K562 (cell line): ENCODE results near the gene ADAM10.

Experiments used
- ARHGAP35 ChIP-seq: fragments of 450-650 bp; IDR thresholded peaks from 2 replicates; pipeline ENCODE4 v1.6.1; 2018; ENCODE audit not compliant: partially characterized antibody
- CEBPB ChIP-seq: fragments of 450-650 bp; IDR thresholded peaks from 2 replicates; pipeline ENCODE4 v1.6.1; 2016; ENCODE audit warnings: missing genetic modification characterization, missing compliant biosample characterization
- DPF2 ChIP-seq: fragments of 450-650 bp; IDR thresholded peaks from 2 replicates; pipeline ENCODE4 v1.6.1; 2016
- TEAD2 ChIP-seq: fragments of 450-650 bp; IDR thresholded peaks from 2 replicates; pipeline ENCODE4 v1.6.1; 2016; ENCODE audit warnings: missing genetic modification characterization, control low read depth, missing compliant biosample characterization
- XRCC5 ChIP-seq: fragments of 200-400 bp; formaldehyde crosslinking; IDR thresholded peaks from 2 replicates; pipeline ENCODE4 v1.6.1; 2017; ENCODE audit warnings: low read depth, mild to moderate bottlenecking, low read length
- ZFPM2 ChIP-seq: fragments of 250-450 bp; sonication (Bioruptor Pico); IDR thresholded peaks from 2 replicates; pipeline ENCODE4 v1.5.1; 2022; ENCODE audit warnings: mild to moderate bottlenecking
- TF ChIP-seq, protein P1 (sequence below), 2 experiments: fragments of 450-650 bp in 1 of 2; IDR thresholded peaks; 2 replicates each; pipeline ENCODE4 v1.6.1; 2011 to 2017; ENCODE audit warnings: low read depth in 2 of 2, antibody characterized with exemption in 1 of 2, borderline replicate concordance in 1 of 2, low read length in 1 of 2, mild to moderate bottlenecking in 1 of 2, mixed read lengths in 1 of 2; ENCODE audit not compliant: control insufficient read depth in 1 of 2
- TF ChIP-seq, protein P2 (sequence below): fragments of 450-650 bp; conservative IDR thresholded peaks from 2 replicates; pipeline ENCODE4 v1.6.1; 2016; ENCODE audit warnings: missing genetic modification characterization, low read depth, mild to moderate bottlenecking, missing compliant biosample characterization, moderate library complexity
- TF ChIP-seq, protein P3 (sequence below): sonication (generic); formaldehyde crosslinking; IDR thresholded peaks from 2 replicates; pipeline ENCODE4 v1.5.0; 2020; ENCODE audit warnings: missing genetic modification reagents

DNA sequence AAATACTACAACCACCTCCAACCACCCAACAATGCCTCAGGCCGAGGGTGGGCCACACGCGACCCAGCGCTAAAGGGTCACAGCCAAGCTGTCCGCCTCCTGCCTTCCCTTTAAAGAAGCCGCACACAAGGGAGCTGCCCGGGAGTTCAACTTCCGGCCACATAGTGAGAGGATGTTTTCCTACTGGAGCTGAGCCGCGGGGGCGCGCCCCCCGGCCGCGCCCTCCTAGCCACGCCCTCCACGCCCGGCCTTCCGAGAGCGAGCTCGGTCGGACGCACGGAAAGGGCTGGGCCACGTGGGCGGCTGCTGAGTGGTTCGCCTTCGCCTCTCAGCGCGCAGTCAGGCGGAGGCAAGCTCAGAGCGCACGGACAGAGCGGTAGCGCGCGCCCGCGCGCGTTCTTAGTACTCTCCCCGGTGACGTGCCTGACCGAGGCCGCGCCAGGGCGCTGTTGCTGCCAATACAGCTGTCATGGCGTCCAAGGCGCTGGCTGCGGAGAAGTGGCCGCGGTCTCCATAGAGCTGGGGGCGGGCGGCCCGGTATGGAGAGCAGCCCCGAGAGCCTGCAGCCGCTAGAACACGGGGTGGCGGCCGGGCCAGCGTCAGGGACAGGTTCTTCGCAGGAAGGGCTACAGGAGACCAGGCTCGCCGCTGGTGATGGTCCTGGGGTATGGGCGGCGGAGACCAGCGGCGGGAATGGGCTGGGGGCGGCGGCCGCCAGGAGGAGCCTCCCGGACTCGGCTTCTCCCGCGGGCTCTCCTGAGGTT lies 21.5 kb upstream of the ADAM10 start, which contains the start of gene MINDY2:
- TF ChIP-seq TEAD2, result no peak
- no peak for TF ChIP-seq ARHGAP35
- TF ChIP-seq XRCC5, result no peak; the same call in 1 of the 2 replicates
- TF ChIP-seq, protein P1, sequence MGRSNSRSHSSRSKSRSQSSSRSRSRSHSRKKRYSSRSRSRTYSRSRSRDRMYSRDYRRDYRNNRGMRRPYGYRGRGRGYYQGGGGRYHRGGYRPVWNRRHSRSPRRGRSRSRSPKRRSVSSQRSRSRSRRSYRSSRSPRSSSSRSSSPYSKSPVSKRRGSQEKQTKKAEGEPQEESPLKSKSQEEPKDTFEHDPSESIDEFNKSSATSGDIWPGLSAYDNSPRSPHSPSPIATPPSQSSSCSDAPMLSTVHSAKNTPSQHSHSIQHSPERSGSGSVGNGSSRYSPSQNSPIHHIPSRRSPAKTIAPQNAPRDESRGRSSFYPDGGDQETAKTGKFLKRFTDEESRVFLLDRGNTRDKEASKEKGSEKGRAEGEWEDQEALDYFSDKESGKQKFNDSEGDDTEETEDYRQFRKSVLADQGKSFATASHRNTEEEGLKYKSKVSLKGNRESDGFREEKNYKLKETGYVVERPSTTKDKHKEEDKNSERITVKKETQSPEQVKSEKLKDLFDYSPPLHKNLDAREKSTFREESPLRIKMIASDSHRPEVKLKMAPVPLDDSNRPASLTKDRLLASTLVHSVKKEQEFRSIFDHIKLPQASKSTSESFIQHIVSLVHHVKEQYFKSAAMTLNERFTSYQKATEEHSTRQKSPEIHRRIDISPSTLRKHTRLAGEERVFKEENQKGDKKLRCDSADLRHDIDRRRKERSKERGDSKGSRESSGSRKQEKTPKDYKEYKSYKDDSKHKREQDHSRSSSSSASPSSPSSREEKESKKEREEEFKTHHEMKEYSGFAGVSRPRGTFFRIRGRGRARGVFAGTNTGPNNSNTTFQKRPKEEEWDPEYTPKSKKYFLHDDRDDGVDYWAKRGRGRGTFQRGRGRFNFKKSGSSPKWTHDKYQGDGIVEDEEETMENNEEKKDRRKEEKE (IDR thresholded peaks at IDR 0.05; ENCODE audit: borderline replicate concordance in 1 of 2, control insufficient read depth in 1 of 2, low read depth in 2 of 2, low read length in 1 of 2), result no peak
- no peak for TF ChIP-seq ZFPM2 (CRISPR knock-in tag)
- TF ChIP-seq CEBPB (tag), result no peak
- no peak for TF ChIP-seq DPF2
- TF ChIP-seq, protein P2, sequence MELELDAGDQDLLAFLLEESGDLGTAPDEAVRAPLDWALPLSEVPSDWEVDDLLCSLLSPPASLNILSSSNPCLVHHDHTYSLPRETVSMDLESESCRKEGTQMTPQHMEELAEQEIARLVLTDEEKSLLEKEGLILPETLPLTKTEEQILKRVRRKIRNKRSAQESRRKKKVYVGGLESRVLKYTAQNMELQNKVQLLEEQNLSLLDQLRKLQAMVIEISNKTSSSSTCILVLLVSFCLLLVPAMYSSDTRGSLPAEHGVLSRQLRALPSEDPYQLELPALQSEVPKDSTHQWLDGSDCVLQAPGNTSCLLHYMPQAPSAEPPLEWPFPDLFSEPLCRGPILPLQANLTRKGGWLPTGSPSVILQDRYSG (tag), result no peak
- TF ChIP-seq, protein P3, sequence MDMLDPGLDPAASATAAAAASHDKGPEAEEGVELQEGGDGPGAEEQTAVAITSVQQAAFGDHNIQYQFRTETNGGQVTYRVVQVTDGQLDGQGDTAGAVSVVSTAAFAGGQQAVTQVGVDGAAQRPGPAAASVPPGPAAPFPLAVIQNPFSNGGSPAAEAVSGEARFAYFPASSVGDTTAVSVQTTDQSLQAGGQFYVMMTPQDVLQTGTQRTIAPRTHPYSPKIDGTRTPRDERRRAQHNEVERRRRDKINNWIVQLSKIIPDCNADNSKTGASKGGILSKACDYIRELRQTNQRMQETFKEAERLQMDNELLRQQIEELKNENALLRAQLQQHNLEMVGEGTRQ, result peak; percentile 94
